H9 (cell line): Measurements from ENCODE around the gene NLGN3. TPM values are rescaled to one million over a fixed set of nuclear protein-coding genes. Genes with fewer than 3 reads are reported as not detected.

Experiments
- DNase-seq: peaks from one replicate; pipeline ENCODE4 v3.0.0-alpha.2; 2017
- H2AFZ ChIP-seq: one replicate; pipeline ENCODE4 v1.6.1; 2013; ENCODE audit warnings: mild to moderate bottlenecking, low read length, control low read depth, moderate library complexity
- H2AK5ac ChIP-seq: 2 replicates; pipeline ENCODE4 v1.6.1; 2013; ENCODE audit warnings: low read length, control low read depth, mixed read lengths; ENCODE audit not compliant: insufficient read length
- H2BK120ac ChIP-seq: one replicate; pipeline ENCODE4 v1.6.1; 2013; ENCODE audit warnings: low read depth, mild to moderate bottlenecking, low read length, control low read depth, inconsistent platforms; ENCODE audit not compliant: poor library complexity, severe bottlenecking
- H2BK12ac ChIP-seq: 2 replicates; pipeline ENCODE4 v1.6.1; 2013; ENCODE audit warnings: low read length, control low read depth, mixed read lengths, low read depth; ENCODE audit not compliant: insufficient read length
- H2BK15ac ChIP-seq: 2 replicates; pipeline ENCODE4 v1.6.1; 2013; ENCODE audit warnings: low read depth, low read length, control low read depth
- H2BK20ac ChIP-seq: one replicate; pipeline ENCODE4 v1.6.1; 2013; ENCODE audit warnings: low read depth, mild to moderate bottlenecking, low read length, control low read depth, inconsistent platforms; ENCODE audit not compliant: poor library complexity, severe bottlenecking
- H2BK5ac ChIP-seq: 2 replicates; pipeline ENCODE4 v1.6.1; 2013; ENCODE audit warnings: low read length, control low read depth, mixed read lengths; ENCODE audit not compliant: insufficient read length
- H3K14ac ChIP-seq: 2 replicates; pipeline ENCODE4 v1.6.1; 2013; ENCODE audit warnings: low read length, control low read depth; ENCODE audit not compliant: insufficient read depth
- H3K18ac ChIP-seq: 2 replicates; pipeline ENCODE4 v1.6.1; 2013; ENCODE audit warnings: low read depth, mild to moderate bottlenecking, mixed read lengths, low read length, control low read depth; ENCODE audit not compliant: insufficient read length
- H3K23ac ChIP-seq: 2 replicates; pipeline ENCODE4 v1.6.1; 2013; ENCODE audit warnings: low read length, control low read depth, mixed read lengths, low read depth; ENCODE audit not compliant: insufficient read length
- H3K23me2 ChIP-seq: 2 replicates; pipeline ENCODE4 v1.6.1; 2013; ENCODE audit warnings: low read depth, mild to moderate bottlenecking, mixed read lengths, low read length, control low read depth; ENCODE audit not compliant: insufficient read length, poor library complexity, severe bottlenecking
- H3K27ac ChIP-seq: 2 replicates; pipeline ENCODE4 v1.5.1; 2013; ENCODE audit warnings: low read length, control low read depth, mixed read lengths, low read depth; ENCODE audit not compliant: insufficient read length
- H3K27me3 ChIP-seq: 2 replicates; pipeline ENCODE4 v1.6.1; 2013; ENCODE audit warnings: low read length, control low read depth, inconsistent platforms; ENCODE audit not compliant: insufficient read depth
- H3K4ac ChIP-seq: 2 replicates; pipeline ENCODE4 v1.6.1; 2013; ENCODE audit warnings: low read depth, mild to moderate bottlenecking, control low read depth, inconsistent platforms, low read length, moderate library complexity
- H3K4me1 ChIP-seq: 2 replicates; pipeline ENCODE4 v1.6.1; 2013; ENCODE audit warnings: low read length, control low read depth, inconsistent platforms; ENCODE audit not compliant: insufficient read depth
- H3K4me2 ChIP-seq: 2 replicates; pipeline ENCODE4 v1.6.1; 2013; ENCODE audit warnings: low read length, control low read depth, mixed read lengths; ENCODE audit not compliant: insufficient read length, insufficient read depth
- H3K56ac ChIP-seq: 2 replicates; pipeline ENCODE4 v1.6.1; 2013; ENCODE audit warnings: low read depth, mild to moderate bottlenecking, mixed read lengths, low read length, control low read depth; ENCODE audit not compliant: insufficient read length
- H3K79me1 ChIP-seq: 2 replicates; pipeline ENCODE4 v1.6.1; 2013; ENCODE audit warnings: low read depth, mild to moderate bottlenecking, moderate library complexity, low read length, control low read depth, inconsistent platforms; ENCODE audit not compliant: insufficient read depth, poor library complexity, severe bottlenecking
- H3K79me2 ChIP-seq: 2 replicates; pipeline ENCODE4 v1.6.1; 2013; ENCODE audit warnings: low read length, control low read depth, inconsistent platforms; ENCODE audit not compliant: insufficient read depth
- H3K9ac ChIP-seq: 2 replicates; pipeline ENCODE4 v1.6.1; 2013; ENCODE audit warnings: low read length, control low read depth, mixed read lengths; ENCODE audit not compliant: insufficient read length; ENCODE audit errors: extremely low read depth
- H3K9me3 ChIP-seq: one replicate; pipeline ENCODE4 v1.6.1; 2013; ENCODE audit warnings: low read depth, low read length, inconsistent platforms; ENCODE audit not compliant: control insufficient read depth
- H3T11ph ChIP-seq: one replicate; pipeline ENCODE4 v1.6.1; 2013; ENCODE audit warnings: mild to moderate bottlenecking, low read length, control low read depth, inconsistent platforms
- H4K20me1 ChIP-seq: one replicate; pipeline ENCODE4 v1.6.1; 2013; ENCODE audit not compliant: control insufficient read depth, insufficient read length, insufficient read depth
- H4K5ac ChIP-seq: 2 replicates; pipeline ENCODE4 v1.6.1; 2013; ENCODE audit warnings: low read depth, mild to moderate bottlenecking, mixed read lengths, low read length, control low read depth; ENCODE audit not compliant: insufficient read length
- H4K8ac ChIP-seq: replicated peaks from 2 replicates; pipeline ENCODE4 v1.6.1; 2013; ENCODE audit warnings: low read length, control low read depth, mixed read lengths, low read depth; ENCODE audit not compliant: insufficient read length
- H4K91ac ChIP-seq: 2 replicates; pipeline ENCODE4 v1.6.1; 2013; ENCODE audit warnings: low read depth, mild to moderate bottlenecking, moderate library complexity, mixed read lengths, low read length, control low read depth; ENCODE audit not compliant: insufficient read length
- H3K27ac Mint-ChIP-seq, 3 experiments: 2 replicates in 2 of 3; 3 replicates in 1 of 3; pipeline ENCODE4 v1.8.0; 2020 to 2021; ENCODE audit warnings: mixed read lengths in 3 of 3, mild to moderate bottlenecking in 1 of 3, moderate library complexity in 1 of 3
- H3K27me3 Mint-ChIP-seq: 2 replicates; pipeline ENCODE4 v1.8.0; 2021; ENCODE audit warnings: low read depth, mild to moderate bottlenecking, moderate library complexity, mixed read lengths
- H3K36me3 Mint-ChIP-seq, 3 experiments: 2 replicates in 2 of 3; 3 replicates in 1 of 3; pipeline ENCODE4 v1.8.0; 2020 to 2021; ENCODE audit warnings: low read depth in 3 of 3, mixed read lengths in 3 of 3; ENCODE audit not compliant: insufficient read depth in 1 of 3
- H3K4me1 Mint-ChIP-seq, 2 experiments: 2 replicates each; pipeline ENCODE4 v1.8.0; 2020; ENCODE audit warnings: mixed read lengths in 2 of 2
- H3K4me3 Mint-ChIP-seq, 2 experiments: 2 replicates in 1 of 2; 3 replicates in 1 of 2; pipeline ENCODE4 v1.8.0; 2020 to 2021; ENCODE audit warnings: mild to moderate bottlenecking in 2 of 2, mixed read lengths in 2 of 2, moderate library complexity in 1 of 2
- H3K9me3 Mint-ChIP-seq, 2 experiments: 2 replicates in 1 of 2; 3 replicates in 1 of 2; pipeline ENCODE4 v1.8.0; 2020; ENCODE audit warnings: mild to moderate bottlenecking in 2 of 2, mixed read lengths in 2 of 2, moderate library complexity in 1 of 2
- CTCF ChIP-seq: fragments of 200-600 bp; sonication (generic); conservative IDR thresholded peaks from 3 replicates; pipeline ENCODE4 v1.8.0; 2021; ENCODE audit warnings: antibody characterized with exemption, mild to moderate bottlenecking
- WGBS: extraction: QIAGEN DNeasy Blood & Tissue Kit; methylation state at CpG from one replicate; pipeline ENCODE4 v1.1.7; 2013; ENCODE audit warnings: missing lambda C conversion rate, low lambda C conversion rate, mixed read lengths; ENCODE audit not compliant: insufficient read length; ENCODE audit errors: extremely low coverage; 5-methylcytosine and 5-hydroxymethylcytosine counted together
- total RNA-seq: library from RNA; stranded (reverse); gene quantifications from 2 replicates; pipeline ENCODE4 v1.2.1, GENCODE V29; 2021

Gene NLGN3
- total RNA-seq, 1 experiment from 2014 or later, result 3.6 TPM

- Histone ChIP-seq H3K4ac (no peak overlapping the region), H4K5ac (no peak overlapping the region), H4K20me1 (no peaks in the 10 kb centered on the region), H2BK20ac (no peak overlapping the region), H3K23ac (no peak overlapping the region), H2BK120ac (no peak overlapping the region), H3K56ac (no peak overlapping the region), H4K91ac (no peak overlapping the region), H2AFZ (no peak overlapping the region), H2BK15ac (no peak overlapping the region), H3K4me1 (no peaks in the 10 kb centered on the region), H2BK12ac (no peak overlapping the region), H3K4me2 (peak overlapping the region; percentile 50), H3T11ph (no peak overlapping the region), H3K79me1 (no peaks in the 10 kb centered on the region), H2BK5ac (no peak overlapping the region), H3K27me3 (no peaks in the 10 kb centered on the region), H4K8ac (no peak overlapping the region), H3K9me3 (peaks cover 26% of the 10 kb centered on the region), H3K14ac (no peak overlapping the region), H3K9ac (no peak overlapping the region), H2AK5ac (no peak overlapping the region), H3K27ac (no peak overlapping the region), H3K18ac (no peak overlapping the region), H3K23me2 (peaks cover 2% of the 10 kb centered on the region), H3K79me2 (no peaks in the 10 kb centered on the region)
- peak overlapping the region in 1 of 2 experiments; percentile 42; a peak in 1 of 5 replicates for H3K4me3 Mint-ChIP-seq
- H3K36me3 Mint-ChIP-seq, result peaks cover 14 to 25% (median 20%) of the 10 kb centered on the region in 3 experiments; a peak in 6 of 7 replicates
- H3K4me1 Mint-ChIP-seq, result peaks cover 3 to 4% of the 10 kb centered on the region in 2 experiments; a peak in 2 of 4 replicates
- no peak for DNase-seq
- no peak for TF ChIP-seq CTCF
- peaks cover 50% of the 10 kb centered on the region for H3K27me3 Mint-ChIP-seq
- peaks cover 48 to 55% of the 10 kb centered on the region in 2 experiments for H3K9me3 Mint-ChIP-seq
- H3K27ac Mint-ChIP-seq, result no peak overlapping the region
- no CpG with 5 or more reads among the region's 10 CpGs for WGBS
Measured at GRCh38 chrX:71117358-71117757, 27.3 kb upstream of the NLGN3 start.
